ENCODE results near the gene KLHL2. TPM values are rescaled to one million over a fixed set of nuclear protein-coding genes. Genes with fewer than 3 reads are reported as not detected.
A peak's percentile ranks its signal among the peaks of the same experiment; 100 is the strongest.

KLHL2 gene
- total and polyA plus RNA-seq, 5 donors, result 5.3 to 15.5 (median 10.6) TPM

- DNase-seq (no peak), ATAC-seq (no peak)
- Histone ChIP-seq H3K9me3 (ENCODE audit: control insufficient read depth, low read length) (no peaks in the 10 kb centered on the region), H3K4me3 (ENCODE audit: low read length) (no peak overlapping the region), H3K27me3 (ENCODE audit: control insufficient read depth, insufficient read depth) (no peaks in the 10 kb centered on the region), H3K27ac (ENCODE audit: low read length) (no peak overlapping the region), H3K4me1 (ENCODE audit: control insufficient read depth, insufficient read depth, low read length) (no peaks in the 10 kb centered on the region)
- WGBS, result 86% methylated on average over 2 of the region's 2 CpGs
- intact Hi-C loops (cut with DNase I), result no loop called here
These were observed 105.1 kb downstream of the KLHL2 start for GRCh38 chr4:165312506-165312905.

DNA sequence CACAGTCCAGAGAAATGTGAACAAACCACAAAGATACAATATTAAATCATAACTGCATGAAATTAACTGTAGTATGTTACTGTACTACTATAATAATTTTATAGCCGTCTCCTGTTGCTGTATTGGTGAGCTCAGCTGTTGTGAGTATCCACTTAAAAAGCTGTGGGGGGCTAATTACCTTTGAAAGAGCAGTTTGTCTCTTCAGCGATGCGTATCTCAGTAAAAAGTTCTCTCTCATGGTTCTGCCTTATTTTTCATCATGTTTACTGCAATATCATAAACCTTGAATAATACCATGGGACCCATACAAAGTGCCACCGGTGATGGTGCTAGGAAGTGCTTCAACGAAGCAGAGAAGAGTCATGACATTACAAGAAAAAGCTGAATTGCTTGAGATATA lies 111.7 kb downstream of the KLHL2 start:
- Histone ChIP-seq H3K4me3 (ENCODE audit: low read length) (no peak overlapping the region), H3K4me1 (ENCODE audit: control insufficient read depth, insufficient read depth, low read length) (no peaks in the 10 kb centered on the region), H3K27ac (ENCODE audit: low read length) (no peak overlapping the region), H3K9me3 (ENCODE audit: control insufficient read depth, low read length) (no peaks in the 10 kb centered on the region), H3K27me3 (ENCODE audit: control insufficient read depth, insufficient read depth) (no peaks in the 10 kb centered on the region)
- ATAC-seq (no peak), DNase-seq (no peak)
- intact Hi-C loops (cut with DNase I), result no loop called here
- WGBS, result 96% methylated on average over 5 of the region's 5 CpGs

GRCh38 chr4:165319509-165319908 lies 112.1 kb downstream of the KLHL2 start:
- Histone ChIP-seq H3K4me1 (ENCODE audit: control insufficient read depth, insufficient read depth, low read length) (no peaks in the 10 kb centered on the region), H3K27me3 (ENCODE audit: control insufficient read depth, insufficient read depth) (no peaks in the 10 kb centered on the region), H3K9me3 (ENCODE audit: control insufficient read depth, low read length) (no peaks in the 10 kb centered on the region), H3K4me3 (ENCODE audit: low read length) (no peak overlapping the region), H3K27ac (ENCODE audit: low read length) (no peak overlapping the region)
- intact Hi-C loops (cut with DNase I), result no loop called here
- 95% methylated on average over 5 of the region's 5 CpGs for WGBS
- no peak for ATAC-seq
- no peak for DNase-seq

- no peak for ATAC-seq
- Histone ChIP-seq H3K27me3 (ENCODE audit: control insufficient read depth, insufficient read depth) (no peaks in the 10 kb centered on the region), H3K9me3 (ENCODE audit: control insufficient read depth, low read length) (no peaks in the 10 kb centered on the region), H3K27ac (ENCODE audit: low read length) (no peak overlapping the region), H3K4me1 (ENCODE audit: control insufficient read depth, insufficient read depth, low read length) (no peaks in the 10 kb centered on the region), H3K4me3 (ENCODE audit: low read length) (no peak overlapping the region)
- intact Hi-C loops (cut with DNase I), result loop anchor here in 2 of 4 donors (10.0 kb wide), 1 partner anchor 120 kb away; the partner anchor contains the start of gene KLHL2 (in 2 of the 2)
- no peak for DNase-seq
- WGBS, result 93% methylated on average over 7 of the region's 7 CpGs
These were observed 117.0 kb downstream of the KLHL2 start for GRCh38 chr4:165324236-165324917.

GRCh38 chr4:165324918-165325304 lies 117.5 kb downstream of the KLHL2 start:
- DNase-seq, result no peak
- Histone ChIP-seq H3K27me3 (ENCODE audit: control insufficient read depth, insufficient read depth) (no peaks in the 10 kb centered on the region), H3K4me3 (ENCODE audit: low read length) (no peak overlapping the region), H3K9me3 (ENCODE audit: control insufficient read depth, low read length) (no peaks in the 10 kb centered on the region), H3K4me1 (ENCODE audit: control insufficient read depth, insufficient read depth, low read length) (no peaks in the 10 kb centered on the region), H3K27ac (ENCODE audit: low read length) (no peak overlapping the region)
- intact Hi-C loops (cut with DNase I), result loop anchor here in 2 of 4 donors (10.0 kb wide), 1 partner anchor 120 kb away; the partner anchor contains the start of gene KLHL2 (in 2 of the 2)
- 93% methylated on average over 3 of the region's 3 CpGs for WGBS
- no peak for ATAC-seq

DNA sequence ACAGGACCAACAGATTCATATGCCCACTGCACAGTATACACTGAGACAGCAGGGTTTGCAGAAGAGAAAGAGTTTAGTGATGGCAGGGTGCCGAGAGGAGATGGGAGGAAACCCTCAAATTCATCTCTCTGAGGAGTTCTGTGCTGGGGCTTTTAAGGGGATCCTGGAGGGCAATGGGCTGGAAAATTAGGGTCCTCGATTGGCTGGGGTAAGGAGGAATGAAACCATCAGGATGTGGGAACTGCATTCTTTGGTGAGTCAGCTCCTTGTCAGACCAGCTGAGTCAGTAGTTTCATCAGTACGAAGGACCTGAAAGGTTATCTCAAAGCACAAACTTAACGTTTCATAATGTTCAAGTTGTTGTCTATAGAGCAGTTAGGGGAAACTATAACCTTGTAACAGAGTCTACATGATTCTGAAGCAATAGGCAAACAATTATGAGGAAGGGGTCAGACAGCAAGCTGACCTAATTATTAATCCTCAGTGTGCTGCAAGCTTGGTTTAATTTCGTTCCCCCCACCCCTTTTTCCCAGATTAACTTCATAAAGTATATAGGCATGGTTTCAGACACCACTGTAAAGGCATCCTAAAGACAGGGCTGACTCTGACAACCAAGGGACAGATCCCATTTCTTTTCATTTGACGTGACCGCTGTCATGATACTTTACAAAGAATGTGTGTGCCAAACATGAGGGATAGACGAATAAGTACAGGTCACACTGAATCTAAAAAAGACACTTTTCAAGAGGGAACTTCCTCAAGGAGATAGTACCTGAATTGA lies 118.6 kb downstream of the KLHL2 start:
- Histone ChIP-seq H3K4me3 (ENCODE audit: low read length) (peak overlapping the region; percentile 80), H3K9me3 (ENCODE audit: control insufficient read depth, low read length) (no peaks in the 10 kb centered on the region), H3K4me1 (ENCODE audit: control insufficient read depth, insufficient read depth, low read length) (no peaks in the 10 kb centered on the region), H3K27me3 (ENCODE audit: control insufficient read depth, insufficient read depth) (no peaks in the 10 kb centered on the region), H3K27ac (ENCODE audit: low read length) (no peak overlapping the region)
- 59% methylated on average over 8 of the region's 8 CpGs for WGBS
- no peak for DNase-seq
- intact Hi-C loops (cut with DNase I), result loop anchor here in 2 of 4 donors (10.0 kb wide), 1 partner anchor 121 kb away; the partner anchor contains the start of gene KLHL2 (in 2 of the 2)
- no peak for ATAC-seq

DNA sequence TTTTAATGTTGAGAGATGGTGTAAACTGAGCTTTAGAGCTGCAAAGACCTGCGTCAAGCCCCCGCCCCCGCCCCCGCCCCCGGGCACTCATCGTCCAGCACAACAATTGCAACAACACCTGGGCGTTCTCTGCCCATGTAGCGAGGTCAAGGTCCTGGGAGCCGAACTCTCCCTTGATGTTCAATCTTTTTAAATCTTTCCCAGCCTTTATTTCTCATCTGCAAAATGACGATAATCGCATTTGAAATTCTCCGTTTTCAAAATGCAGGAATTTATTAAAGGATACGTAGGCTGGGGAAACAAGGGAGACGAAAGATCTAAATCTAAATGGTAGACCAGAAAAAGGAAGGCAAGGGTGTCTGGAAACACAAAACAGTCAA lies 119.5 kb downstream of the KLHL2 start:
- WGBS, result under 1% methylated on average over 14 of the region's 14 CpGs
- Histone ChIP-seq H3K27me3 (ENCODE audit: control insufficient read depth, insufficient read depth) (no peaks in the 10 kb centered on the region), H3K9me3 (ENCODE audit: control insufficient read depth, low read length) (no peaks in the 10 kb centered on the region), H3K4me3 (ENCODE audit: low read length) (peak overlapping the region; percentile 80), H3K4me1 (ENCODE audit: control insufficient read depth, insufficient read depth, low read length) (no peaks in the 10 kb centered on the region), H3K27ac (ENCODE audit: low read length) (no peak overlapping the region)
- no peak for ATAC-seq
- intact Hi-C loops (cut with DNase I), result loop anchor here in 2 of 4 donors (10.0 kb wide), 1 partner anchor 122 kb away; the partner anchor contains the start of gene KLHL2 (in 2 of the 2)
- peak in 1 of 3 donors; percentile 65 for DNase-seq

DNA sequence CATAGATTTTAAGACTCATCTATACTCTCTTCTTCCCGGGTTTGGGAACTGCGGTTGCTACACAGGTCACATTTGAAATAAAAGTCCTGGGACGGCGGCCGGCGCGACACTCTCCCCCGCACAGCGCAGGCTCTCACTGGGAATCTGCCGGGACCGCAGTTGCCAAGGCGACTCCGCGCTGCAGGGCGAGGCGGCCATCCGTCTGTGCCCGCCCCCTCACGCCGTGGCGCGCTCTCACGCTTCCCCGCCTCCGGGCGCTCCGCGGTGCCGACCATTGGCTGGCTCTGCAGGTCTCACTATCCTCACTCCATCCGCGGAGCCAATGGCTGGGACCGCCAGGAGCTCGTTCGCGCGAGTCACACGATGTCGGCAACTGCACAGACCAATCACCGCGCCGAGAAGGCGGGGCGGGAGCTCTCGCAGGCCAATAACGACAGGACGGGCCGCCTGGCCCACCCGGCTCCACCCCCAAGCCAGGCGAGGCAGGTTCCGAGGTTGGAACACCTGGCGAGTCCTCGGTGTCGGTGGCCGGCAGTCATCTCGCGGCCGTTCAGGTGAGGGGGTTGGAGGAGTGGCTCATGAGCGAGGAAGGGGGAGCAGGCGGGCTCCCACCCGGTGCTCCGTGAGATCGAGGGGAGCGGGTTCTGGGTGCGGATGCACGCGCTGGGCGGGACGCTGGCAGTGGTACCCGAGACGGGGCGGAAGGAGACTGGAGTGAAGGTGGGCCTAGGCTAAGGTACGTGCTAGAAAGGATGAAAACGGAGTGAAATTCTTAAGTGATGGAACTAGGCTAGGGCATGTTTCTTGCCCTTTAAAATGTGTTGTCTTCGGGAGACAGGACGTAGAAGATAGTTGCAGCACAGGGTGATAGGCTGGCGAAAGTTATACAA lies 120.1 kb downstream of the KLHL2 start, which contains the start of gene MSMO1:
MSMO1 (plus strand) TSS at position 459 of the 890 bp plus-strand sequence. CDS start 5,702 bp downstream, outside the sequence.
- ATAC-seq (peak; percentile 100), DNase-seq (peak; percentile 100)
- Histone ChIP-seq H3K4me1 (ENCODE audit: control insufficient read depth, insufficient read depth, low read length) (no peaks in the 10 kb centered on the region), H3K27ac (ENCODE audit: low read length) (peak within 1 kb of the TSS; percentile 58), H3K9me3 (ENCODE audit: control insufficient read depth, low read length) (no peaks in the 10 kb centered on the region), H3K4me3 (ENCODE audit: low read length) (peak within 1 kb of the TSS; percentile 80), H3K27me3 (ENCODE audit: control insufficient read depth, insufficient read depth) (no peaks in the 10 kb centered on the region)
- intact Hi-C loops (cut with DNase I), result loop anchor here in 2 of 4 donors (10.0 kb wide), 1 partner anchor 123 kb away; the partner anchor contains the start of gene KLHL2 (in 2 of the 2)
- under 1% methylated on average over 76 of the region's 76 CpGs for WGBS

DNA sequence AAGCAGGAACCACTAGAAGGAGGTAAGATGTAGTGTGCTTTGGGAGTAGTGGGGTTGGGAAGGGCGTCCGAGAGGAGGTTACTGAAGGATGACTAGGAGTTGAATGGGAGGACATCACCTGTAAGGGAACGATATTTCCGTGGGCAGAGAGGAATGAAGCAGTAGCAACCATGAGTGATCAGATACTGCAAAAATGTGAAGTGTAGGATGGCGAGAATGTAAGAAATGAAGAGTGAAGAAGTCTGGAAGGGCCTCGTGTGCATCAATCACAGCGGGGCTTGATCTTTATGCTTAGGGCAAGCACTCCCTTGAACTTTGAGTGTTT lies 120.7 kb downstream of the KLHL2 start:
- 2% methylated on average over 7 of the region's 7 CpGs for WGBS
- H3K27me3 ChIP-seq (ENCODE audit: control insufficient read depth, insufficient read depth), result no peaks in the 10 kb centered on the region
- ATAC-seq (no peak), DNase-seq (no peak)
- intact Hi-C loops (cut with DNase I), result loop anchor here in 2 of 4 donors (10.0 kb wide), 1 partner anchor 123 kb away; the partner anchor contains the start of gene KLHL2 (in 2 of the 2)
- peak overlapping the region; percentile 58 for H3K27ac ChIP-seq (ENCODE audit: low read length)
- no peaks in the 10 kb centered on the region for H3K9me3 ChIP-seq (ENCODE audit: control insufficient read depth, low read length)
- no peaks in the 10 kb centered on the region for H3K4me1 ChIP-seq (ENCODE audit: control insufficient read depth, insufficient read depth, low read length)
- H3K4me3 ChIP-seq (ENCODE audit: low read length), result peak overlapping the region; percentile 59

GRCh38 chr4:165328708-165329107 lies 121.3 kb downstream of the KLHL2 start:
- H3K4me1 ChIP-seq (ENCODE audit: control insufficient read depth, insufficient read depth, low read length), result peaks cover under 1% of the 10 kb centered on the region
- intact Hi-C loops (cut with DNase I), result loop anchor here in 2 of 4 donors (10.0 kb wide), 1 partner anchor 124 kb away; the partner anchor contains the start of gene KLHL2 (in 2 of the 2)
- ATAC-seq (no peak), DNase-seq (no peak)
- no peaks in the 10 kb centered on the region for H3K27me3 ChIP-seq (ENCODE audit: control insufficient read depth, insufficient read depth)
- WGBS, result 30% methylated on average over 4 of the region's 4 CpGs
- H3K4me3 ChIP-seq (ENCODE audit: low read length), result peak overlapping the region; percentile 59
- H3K27ac ChIP-seq (ENCODE audit: low read length), result no peak overlapping the region
- no peaks in the 10 kb centered on the region for H3K9me3 ChIP-seq (ENCODE audit: control insufficient read depth, low read length)
